Body of pancreas (tissue), 4 donors: ENCODE data around the gene ALKBH4. TPM values are rescaled to one million over a fixed set of nuclear protein-coding genes. Genes with fewer than 3 reads are reported as not detected.
"Not testable (repeated sequence)": the region's sequence is repeated elsewhere in the genome, so short reads cannot be mapped to it uniquely, and the experiment has no call there.

Experiments
- ATAC-seq: fragments of 150-250 bp; one replicate; pipeline ENCODE4 v1.9.1; 2016
- DNase-seq, 4 donors: peaks; one replicate each; pipeline ENCODE4 v3.0.0-alpha.2; 2019
- H3K27ac ChIP-seq, 4 donors: fragments of 200-600 bp; sonication (generic); 1 replicate in 3 of 4; 2 replicates in 1 of 4; pipeline versions ENCODE4 v1.5.1 to v1.6.1; 2016 to 2019; ENCODE audit warnings: mild to moderate bottlenecking in 1 of 4, mixed read lengths in 1 of 4, moderate library complexity in 1 of 4
- H3K27me3 ChIP-seq, 2 donors: fragments of 200-600 bp; sonication (generic); one replicate each; pipeline ENCODE4 v1.6.0; 2016; ENCODE audit warnings: mild to moderate bottlenecking in 1 of 2
- H3K36me3 ChIP-seq, 2 donors: fragments of 200-600 bp; sonication (generic); replicated peaks in 1 of 2; 2 replicates each; pipeline ENCODE4 v1.5.1; 2016; ENCODE audit warnings: low read depth in 2 of 2; ENCODE audit not compliant: insufficient read depth in 1 of 2
- H3K4me1 ChIP-seq: fragments of 200-600 bp; sonication (generic); one replicate; pipeline ENCODE4 v1.6.0; 2016
- H3K4me3 ChIP-seq, 2 donors: fragments of 200-600 bp; sonication (generic); 1 replicate in 1 of 2; 2 replicates in 1 of 2; pipeline ENCODE4 v1.5.1; 2016 to 2019
- H3K9me3 ChIP-seq, 3 donors: fragments of 200-600 bp; sonication (generic); 1 replicate in 2 of 3; 2 replicates in 1 of 3; pipeline ENCODE4 v1.5.1; 2016
- POLR2A ChIP-seq, 3 donors: fragments of 450-650 bp; IDR thresholded peaks; one replicate each; pipeline ENCODE4 v1.6.1; 2016; ENCODE audit warnings: antibody characterized with exemption in 3 of 3, mild to moderate bottlenecking in 2 of 3
- WGBS, 2 donors: methylation state at CpG; one replicate each; pipeline ENCODE4 v1.1.5; 2017; 5-methylcytosine and 5-hydroxymethylcytosine counted together
- intact Hi-C: fragments of 100-400 bp; cut with DNase I; formaldehyde crosslinking; loops from one replicate; pipeline ENCODE4 v1.15.1; 2023
- total RNA-seq, 2 donors: library from RNA; depleted of rRNA; stranded (reverse); fragments of >200 nt; gene quantifications; one replicate each; pipeline ENCODE4 v1.1.0, GENCODE V29; 2016
- TF ChIP-seq, protein P1 (sequence below), 7 experiments: fragments of 450-650 bp in 4 of 7; fragments of 200-600 bp in 3 of 7; sonication (generic) in 3 of 7; IDR thresholded peaks; one replicate each; pipeline ENCODE4 v1.5.1; 2016 to 2019; ENCODE audit warnings: antibody characterized with exemption in 7 of 7

Gene ALKBH4, protein sequence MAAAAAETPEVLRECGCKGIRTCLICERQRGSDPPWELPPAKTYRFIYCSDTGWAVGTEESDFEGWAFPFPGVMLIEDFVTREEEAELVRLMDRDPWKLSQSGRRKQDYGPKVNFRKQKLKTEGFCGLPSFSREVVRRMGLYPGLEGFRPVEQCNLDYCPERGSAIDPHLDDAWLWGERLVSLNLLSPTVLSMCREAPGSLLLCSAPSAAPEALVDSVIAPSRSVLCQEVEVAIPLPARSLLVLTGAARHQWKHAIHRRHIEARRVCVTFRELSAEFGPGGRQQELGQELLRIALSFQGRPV
- total RNA-seq, result 10 to 100 TPM; 15.6 to 60.3 TPM

DNA sequence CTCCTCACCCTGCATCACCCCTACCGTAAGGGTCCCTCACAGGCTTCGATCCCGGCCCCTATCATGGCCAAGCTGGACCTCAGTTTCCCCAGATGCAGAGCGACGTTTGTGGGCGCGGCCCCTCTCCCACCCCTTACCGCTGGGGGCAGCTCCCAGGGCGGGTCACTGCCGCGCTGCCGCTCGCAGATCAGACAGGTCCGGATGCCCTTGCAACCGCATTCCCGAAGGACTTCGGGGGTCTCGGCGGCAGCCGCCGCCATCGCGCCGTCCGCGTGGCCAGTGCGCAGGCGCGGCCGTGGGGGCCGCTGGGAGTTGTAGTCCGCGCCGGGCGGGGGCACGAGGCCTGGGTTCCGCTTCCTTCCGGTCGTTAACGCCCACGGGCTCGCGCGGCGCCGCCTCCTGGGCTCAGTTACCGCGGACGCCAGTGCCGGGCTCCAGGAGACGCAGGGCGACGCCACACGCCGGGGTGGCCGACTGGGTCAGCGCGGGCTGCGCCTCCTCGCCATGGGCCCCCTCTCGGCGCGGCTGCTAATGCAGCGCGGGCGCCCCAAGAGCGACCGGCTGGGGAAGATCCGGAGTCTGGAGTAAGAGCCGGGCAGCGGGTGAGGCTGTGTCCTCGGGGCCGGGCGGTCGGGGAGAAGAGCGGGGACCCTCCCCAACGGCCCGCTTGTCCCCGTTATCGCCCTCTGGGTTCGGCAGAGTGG lies at the start of gene ALKBH4, which contains the start of gene LRWD1:
Gene ALKBH4 (minus strand): TSS at position 287 of the 704 bp plus-strand sequence. CDS start 27 bp downstream, at position 260.
Gene LRWD1 (plus strand): TSS at position 408 of the 704 bp plus-strand sequence. CDS start 97 bp downstream, at position 505.
- peak; percentile 95 to 96 (median 96) for DNase-seq
- intact Hi-C loops, result no loop called here
- peaks cover 18% of the 10 kb centered on the region for H3K4me1 ChIP-seq
- H3K27me3 ChIP-seq, result no peaks in the 10 kb centered on the region
- no peaks in the 10 kb centered on the region for H3K9me3 ChIP-seq
- TF ChIP-seq, protein P1, sequence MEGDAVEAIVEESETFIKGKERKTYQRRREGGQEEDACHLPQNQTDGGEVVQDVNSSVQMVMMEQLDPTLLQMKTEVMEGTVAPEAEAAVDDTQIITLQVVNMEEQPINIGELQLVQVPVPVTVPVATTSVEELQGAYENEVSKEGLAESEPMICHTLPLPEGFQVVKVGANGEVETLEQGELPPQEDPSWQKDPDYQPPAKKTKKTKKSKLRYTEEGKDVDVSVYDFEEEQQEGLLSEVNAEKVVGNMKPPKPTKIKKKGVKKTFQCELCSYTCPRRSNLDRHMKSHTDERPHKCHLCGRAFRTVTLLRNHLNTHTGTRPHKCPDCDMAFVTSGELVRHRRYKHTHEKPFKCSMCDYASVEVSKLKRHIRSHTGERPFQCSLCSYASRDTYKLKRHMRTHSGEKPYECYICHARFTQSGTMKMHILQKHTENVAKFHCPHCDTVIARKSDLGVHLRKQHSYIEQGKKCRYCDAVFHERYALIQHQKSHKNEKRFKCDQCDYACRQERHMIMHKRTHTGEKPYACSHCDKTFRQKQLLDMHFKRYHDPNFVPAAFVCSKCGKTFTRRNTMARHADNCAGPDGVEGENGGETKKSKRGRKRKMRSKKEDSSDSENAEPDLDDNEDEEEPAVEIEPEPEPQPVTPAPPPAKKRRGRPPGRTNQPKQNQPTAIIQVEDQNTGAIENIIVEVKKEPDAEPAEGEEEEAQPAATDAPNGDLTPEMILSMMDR (IDR thresholded peaks at IDR 0.05), result peak in 5 of 7 experiments; percentile 7 to 44 (median 17)
- peak; percentile 59 to 76 (median 70) for TF ChIP-seq POLR2A (IDR thresholded peaks at IDR 0.05)
- peak; percentile 98 for ATAC-seq
- H3K36me3 ChIP-seq, result no peaks in the 10 kb centered on the region
- peak within 1 kb of the TSS in 3 of 4 donors; percentile 32 to 72 (median 40) for H3K27ac ChIP-seq
- peak within 1 kb of the TSS; percentile 76 to 100 for H3K4me3 ChIP-seq
- WGBS, 2 donors, result 0 to 2% methylated on average over 23 to 55 of the region's 81 CpGs

DNA sequence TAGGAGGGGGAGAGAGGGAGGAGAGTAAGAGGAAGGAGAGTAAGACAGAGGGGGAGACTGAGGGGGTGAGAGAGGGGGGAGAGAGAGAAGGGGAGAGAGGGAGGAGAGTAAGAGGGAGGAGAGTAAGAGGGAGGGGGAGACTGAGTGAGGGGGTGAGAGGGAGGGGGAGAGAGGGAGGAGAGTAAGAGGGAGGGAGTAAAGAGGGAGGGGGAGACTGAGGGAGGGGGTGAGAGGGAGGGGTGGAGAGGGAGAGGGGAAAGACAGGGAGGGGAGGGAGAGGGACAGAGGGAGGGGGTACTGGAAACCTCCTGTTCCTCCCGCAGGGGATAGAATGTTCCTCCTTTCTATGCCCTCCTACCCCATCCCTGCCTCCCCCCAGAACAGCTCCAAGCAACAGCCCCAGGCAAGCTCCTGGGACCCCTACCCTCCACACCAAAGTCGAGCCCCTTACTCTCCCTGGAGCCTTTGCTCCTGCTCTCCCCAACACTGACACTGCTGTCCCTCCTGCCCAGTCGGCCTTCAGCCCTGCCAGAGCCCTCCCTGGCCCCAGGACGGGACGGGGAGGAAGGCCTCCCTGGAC lies 48.1 kb upstream of the ALKBH4 start:
- H3K36me3 ChIP-seq, ATAC-seq, H3K9me3 ChIP-seq, H3K4me1 ChIP-seq, H3K27me3 ChIP-seq, H3K4me3 ChIP-seq, intact Hi-C loops: not testable (repeated sequence)
- 5 to 14% methylated on average over 2 to 4 of the region's 5 CpGs for WGBS, 2 donors
- DNase-seq, result peak in 3 of 4 donors; percentile 6 to 12 (median 11)
- H3K27ac ChIP-seq, result peak overlapping the region in 1 of 4 donors; percentile 37

DNA sequence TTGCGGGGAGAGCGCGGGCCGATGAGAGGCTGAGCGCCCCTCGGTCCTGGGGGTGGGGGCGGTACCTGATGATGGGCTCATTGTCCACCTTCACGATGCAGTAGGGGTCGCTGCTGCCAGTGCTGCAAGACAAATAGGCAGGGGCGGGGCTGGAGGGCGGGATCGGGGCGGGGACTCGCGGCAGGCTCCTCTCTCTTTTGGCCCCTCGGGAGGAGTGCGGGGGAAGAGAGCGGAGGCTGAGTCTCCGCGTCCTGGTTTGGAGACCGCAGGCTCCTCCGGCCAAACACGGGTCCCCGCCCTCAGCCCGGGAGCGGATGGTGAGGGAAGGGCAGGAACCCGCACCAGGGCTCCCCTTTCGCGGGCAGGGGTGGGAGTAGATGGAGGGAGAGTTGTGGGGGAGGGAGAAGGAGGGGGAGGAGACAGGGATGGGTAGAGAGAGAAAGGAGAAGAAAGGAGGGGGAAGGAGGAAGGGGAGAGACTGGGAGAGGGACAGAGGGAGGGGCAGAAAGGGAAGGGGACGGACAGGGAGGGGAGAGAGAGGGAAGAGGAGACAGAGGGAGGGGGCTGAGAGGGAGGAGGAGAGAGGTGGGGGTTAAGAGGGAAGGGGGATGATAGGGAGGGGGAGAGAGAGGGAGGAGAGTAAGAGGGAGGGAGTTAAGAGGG lies 47.3 kb upstream of the ALKBH4 start:
- no CpG with 5 or more reads among the region's 30 CpGs for WGBS, 2 donors
- intact Hi-C loops, DNase-seq, H3K9me3 ChIP-seq, H3K27ac ChIP-seq, H3K4me1 ChIP-seq, H3K27me3 ChIP-seq, H3K36me3 ChIP-seq, H3K4me3 ChIP-seq: not testable (repeated sequence)
- peak; percentile 54 for ATAC-seq

DNA sequence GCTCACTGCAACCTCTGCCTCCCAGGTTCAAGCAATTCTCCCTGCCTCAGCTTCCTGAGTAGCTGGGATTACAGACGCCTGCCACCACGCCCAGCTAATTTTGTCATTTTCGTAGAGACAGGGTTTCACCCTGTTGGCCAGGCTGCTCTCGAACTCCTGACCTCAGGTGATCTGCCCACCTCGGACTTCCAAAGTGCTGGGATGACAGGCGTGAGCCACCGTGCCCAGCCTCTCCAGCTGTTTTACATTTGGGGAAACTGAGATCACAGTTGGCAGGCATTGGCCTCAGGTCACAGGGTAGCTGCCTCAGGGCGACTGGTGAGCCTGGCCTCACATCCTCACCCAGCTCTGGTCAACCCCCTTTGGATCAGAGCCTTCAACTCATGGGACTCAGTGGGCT lies 45.9 kb upstream of the ALKBH4 start:
- H3K27me3 ChIP-seq, DNase-seq, ATAC-seq, H3K4me1 ChIP-seq, H3K4me3 ChIP-seq, H3K9me3 ChIP-seq, H3K36me3 ChIP-seq, H3K27ac ChIP-seq, intact Hi-C loops: not testable (repeated sequence)
- WGBS, 2 donors, result 70% methylated on average over 7 of the region's 8 CpGs; no CpG with 5 or more reads in 1 of the 2 donors

DNA sequence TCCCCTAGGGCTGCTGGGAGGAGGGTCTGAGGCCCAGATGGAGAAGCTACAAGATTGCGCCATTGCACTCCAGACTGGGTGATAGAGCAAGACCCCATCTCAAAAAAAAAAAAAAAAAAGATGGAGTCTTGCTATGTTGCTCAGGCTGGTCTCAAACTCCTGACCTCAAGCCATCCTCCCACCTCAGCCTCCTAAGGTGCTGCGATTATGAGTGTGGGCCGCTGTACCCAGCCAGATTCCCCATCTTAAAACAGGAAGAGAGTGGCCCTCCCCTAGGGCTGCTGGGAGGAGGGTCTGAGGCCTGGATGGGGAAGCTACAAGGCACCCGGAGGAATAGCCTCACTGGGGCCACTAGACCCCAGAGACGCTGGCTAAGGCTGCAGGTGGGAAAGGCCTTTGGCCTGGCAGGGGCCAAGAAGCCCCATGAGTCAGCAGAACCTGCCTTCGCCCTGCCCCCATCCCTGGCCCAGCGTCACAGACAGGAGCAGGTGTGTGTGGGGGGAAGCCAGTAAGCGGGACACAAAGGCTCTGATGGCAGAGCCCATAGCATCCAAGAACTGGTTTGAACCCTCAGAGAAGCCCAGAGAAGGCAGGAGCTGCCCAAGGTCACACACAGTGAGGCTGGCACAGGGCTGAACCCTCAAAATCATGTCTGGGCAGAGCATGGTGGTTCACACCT lies 42.9 kb upstream of the ALKBH4 start:
- DNase-seq, result peak in 2 of 4 donors; percentile 2 to 3
- intact Hi-C loops, ATAC-seq, H3K9me3 ChIP-seq, H3K27me3 ChIP-seq, H3K27ac ChIP-seq, H3K4me1 ChIP-seq, H3K36me3 ChIP-seq, H3K4me3 ChIP-seq: not testable (repeated sequence)
- WGBS, 2 donors, result 70% methylated on average over 2 of the region's 8 CpGs; no CpG with 5 or more reads in 1 of the 2 donors

DNA sequence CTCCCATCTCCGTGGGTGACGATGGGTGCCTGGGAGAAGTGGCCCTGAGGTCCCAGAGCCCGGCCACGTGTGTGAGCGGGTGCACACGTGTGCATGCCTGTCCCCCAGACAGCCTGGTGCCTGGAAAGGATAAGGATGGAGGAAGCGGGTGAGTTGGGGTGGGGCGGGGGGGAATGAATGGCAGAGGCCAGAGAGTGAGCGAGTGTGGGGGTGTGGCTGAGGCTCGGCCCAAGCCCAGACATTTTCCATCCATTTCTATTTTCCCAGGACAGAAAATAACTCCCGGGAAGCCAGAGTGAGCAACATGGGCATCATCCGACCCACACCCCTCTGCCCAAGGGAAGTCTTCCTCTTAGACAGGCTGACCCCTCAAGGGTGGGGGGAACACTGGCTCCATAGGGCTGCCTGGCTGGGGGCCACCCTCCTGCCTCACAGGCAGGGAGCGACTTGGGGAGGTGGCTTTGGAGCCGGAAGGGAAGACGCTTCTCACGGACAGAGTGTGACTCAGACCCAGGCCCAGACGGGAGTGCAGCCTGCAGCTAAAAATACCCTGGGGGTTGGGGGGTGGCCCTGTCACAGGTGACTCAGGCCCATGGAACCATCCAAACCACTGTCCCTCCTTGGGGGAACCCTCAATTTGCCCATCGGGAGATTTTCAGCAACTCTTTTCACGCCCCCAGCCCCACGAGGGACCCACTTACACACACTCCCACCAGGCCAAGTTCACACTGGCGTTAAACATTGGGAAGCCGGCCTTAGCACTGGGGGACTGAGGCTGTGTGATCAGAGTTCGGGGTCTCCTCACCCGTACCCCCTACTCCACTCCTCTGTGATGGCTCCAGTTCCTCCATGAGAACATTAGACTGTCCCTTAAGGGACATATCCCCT lies 40.9 kb upstream of the ALKBH4 start:
- intact Hi-C loops, H3K27ac ChIP-seq, H3K4me3 ChIP-seq, H3K27me3 ChIP-seq, H3K36me3 ChIP-seq, H3K4me1 ChIP-seq, H3K9me3 ChIP-seq: not testable (repeated sequence)
- DNase-seq (peak in 1 of 4 donors; percentile 3), ATAC-seq (peak; percentile 16)
- 81% methylated on average over 5 of the region's 24 CpGs; no CpG with 5 or more reads in 1 of the 2 donors for WGBS, 2 donors

DNA sequence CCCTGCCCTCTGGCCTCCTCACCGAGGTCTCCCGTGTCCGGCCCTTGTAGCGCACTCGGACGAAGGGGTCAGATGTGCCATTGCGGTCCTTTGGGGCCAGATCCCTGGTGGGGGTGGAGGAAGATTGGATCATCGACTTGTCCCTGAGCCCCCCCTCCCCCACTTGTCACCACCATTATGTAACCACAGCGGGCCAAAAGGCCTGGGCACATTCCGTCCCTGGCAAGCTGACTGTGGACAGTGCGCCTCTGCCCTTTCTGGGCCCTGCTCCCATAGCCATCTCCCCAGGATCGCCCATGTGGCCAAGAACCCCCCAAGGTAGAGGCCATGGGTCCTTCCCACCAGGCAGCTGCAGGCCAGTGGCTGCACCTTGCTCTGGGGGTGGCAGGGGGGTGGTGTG lies 38.5 kb upstream of the ALKBH4 start:
- H3K27me3 ChIP-seq, H3K4me3 ChIP-seq, H3K36me3 ChIP-seq, H3K27ac ChIP-seq, H3K9me3 ChIP-seq, DNase-seq, intact Hi-C loops, ATAC-seq, H3K4me1 ChIP-seq: not testable (repeated sequence)
- WGBS, 2 donors, result no CpG with 5 or more reads among the region's 12 CpGs

DNA sequence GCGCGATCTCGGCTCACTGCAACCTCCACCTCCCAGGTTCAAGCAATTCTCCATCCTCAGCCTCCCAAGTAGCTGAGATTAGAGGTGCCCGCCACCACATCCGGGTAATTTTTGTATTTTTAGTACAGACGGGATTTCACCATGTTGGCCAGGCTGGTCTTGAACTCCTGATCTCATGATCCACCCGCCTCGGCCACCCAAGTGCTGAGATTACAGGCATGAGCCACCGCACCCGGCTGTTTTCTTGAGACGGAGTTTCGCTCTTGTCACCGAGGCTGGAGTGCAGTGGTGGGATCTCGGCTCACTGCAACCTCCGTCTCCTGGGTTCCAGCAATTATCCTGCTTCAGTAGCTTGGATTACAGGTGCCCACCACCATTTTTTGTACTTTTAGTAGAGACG lies 33.7 kb upstream of the ALKBH4 start:
- intact Hi-C loops, H3K36me3 ChIP-seq, DNase-seq, H3K9me3 ChIP-seq, H3K27ac ChIP-seq, H3K4me1 ChIP-seq, H3K27me3 ChIP-seq, ATAC-seq, H3K4me3 ChIP-seq: not testable (repeated sequence)
- WGBS, 2 donors, result 91 to 95% methylated on average over 3 to 15 of the region's 16 CpGs

DNA sequence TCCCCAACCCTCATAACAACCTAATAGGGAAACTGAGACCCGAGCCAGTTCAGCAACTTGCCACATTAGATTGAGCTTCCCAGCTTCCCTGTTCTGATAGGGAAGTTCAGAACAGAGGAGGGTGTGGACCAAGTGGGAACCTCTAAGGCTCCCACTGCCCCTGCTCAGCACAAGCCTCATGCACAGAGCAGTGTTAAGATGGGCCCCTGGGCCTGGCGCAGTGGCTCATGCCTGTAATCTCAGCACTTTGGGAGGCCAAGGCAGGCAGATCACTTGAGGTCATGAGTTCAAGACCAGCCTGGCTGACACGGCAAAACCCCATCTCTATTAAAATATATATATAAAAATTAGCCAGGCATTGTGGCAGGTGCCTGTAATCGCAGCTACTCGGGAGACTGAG lies 32.6 kb upstream of the ALKBH4 start:
- DNase-seq, H3K4me1 ChIP-seq, H3K27me3 ChIP-seq, H3K27ac ChIP-seq, intact Hi-C loops, H3K4me3 ChIP-seq, H3K36me3 ChIP-seq, ATAC-seq, H3K9me3 ChIP-seq: not testable (repeated sequence)
- WGBS, 2 donors, result 100% methylated on average over 1 of the region's 5 CpGs; no CpG with 5 or more reads in 1 of the 2 donors
